Stimulated activated CD8-positive, alpha-beta memory T cell treated with anti-CD3 and anti-CD28 coated beads, Interleukin-2, amount 100 ng/mL, for 1 hour (primary cell): ENCODE results near the gene CHSY1.
A peak's percentile ranks its signal among the peaks of the same experiment; 100 is the strongest.

ENCODE experiments used
- DNase-seq, 2 donors: peaks; one replicate each; pipeline ENCODE4 v3.0.0-alpha.2; 2020; ENCODE audit warnings: low read depth in 2 of 2

CHSY1 gene

GRCh38 chr15:101267320-101268104 is 15.7 kb upstream of the CHSY1 start:
- no peak for DNase-seq

- DNase-seq, result no peak
Observed at GRCh38 chr15:101266787-101267186, 14.9 kb upstream of the CHSY1 start.

GRCh38 chr15:101266034-101266433 is 14.2 kb upstream of the CHSY1 start:
- DNase-seq, result no peak

- no peak for DNase-seq
Observed at GRCh38 chr15:101264911-101265641, 13.2 kb upstream of the CHSY1 start.

- DNase-seq, result no peak
Observed at GRCh38 chr15:101264011-101264410, 12.2 kb upstream of the CHSY1 start.

GRCh38 chr15:101262551-101262950 is 10.7 kb upstream of the CHSY1 start:
- DNase-seq, result no peak

GRCh38 chr15:101258238-101259144 is 6.6 kb upstream of the CHSY1 start:
- peak in 1 of 2 donors; percentile 24 for DNase-seq

- no peak for DNase-seq
Observed at GRCh38 chr15:101256757-101257156, 4.9 kb upstream of the CHSY1 start.

- DNase-seq, result no peak
Observed at GRCh38 chr15:101255615-101256241, 3.9 kb upstream of the CHSY1 start.

GRCh38 chr15:101255051-101255395 is 3.2 kb upstream of the CHSY1 start:
- no peak for DNase-seq

GRCh38 chr15:101254157-101255050 is 2.6 kb upstream of the CHSY1 start:
- no peak for DNase-seq

- DNase-seq, result no peak
Observed at GRCh38 chr15:101252836-101253235, 988 bp upstream of the CHSY1 start.

GRCh38 chr15:101250873-101251829 is 697 bp downstream of the CHSY1 start:
- DNase-seq, result no peak

GRCh38 chr15:101250341-101250831 is 1.5 kb downstream of the CHSY1 start:
- no peak for DNase-seq

- DNase-seq, result no peak
Observed at GRCh38 chr15:101248274-101248673, 3.6 kb downstream of the CHSY1 start.

- DNase-seq, result no peak
Observed at GRCh38 chr15:101246824-101247745, 4.8 kb downstream of the CHSY1 start.

GRCh38 chr15:101246391-101246790 is 5.5 kb downstream of the CHSY1 start:
- DNase-seq, result no peak
